Activated CD8-positive, alpha-beta memory T cell treated with anti-CD3 and anti-CD28 coated beads for 1 hour (primary cell): Measurements from ENCODE around the gene MXRA8.
"Not testable (repeated sequence)": the region's sequence is repeated elsewhere in the genome, so short reads cannot be mapped to it uniquely, and the experiment has no call there.

Experiments
- DNase-seq, 2 donors: peaks; one replicate each; pipeline ENCODE4 v3.0.0-alpha.2; 2020; ENCODE audit warnings: low read depth in 1 of 2; ENCODE audit errors: extremely low read depth in 1 of 2

MXRA8 gene

GRCh38 chr1:1324084-1324523 lies 34.3 kb downstream of the MXRA8 start:
- DNase-seq = no peak

GRCh38 chr1:1322952-1323351 lies 35.4 kb downstream of the MXRA8 start:
- DNase-seq = no peak

DNA sequence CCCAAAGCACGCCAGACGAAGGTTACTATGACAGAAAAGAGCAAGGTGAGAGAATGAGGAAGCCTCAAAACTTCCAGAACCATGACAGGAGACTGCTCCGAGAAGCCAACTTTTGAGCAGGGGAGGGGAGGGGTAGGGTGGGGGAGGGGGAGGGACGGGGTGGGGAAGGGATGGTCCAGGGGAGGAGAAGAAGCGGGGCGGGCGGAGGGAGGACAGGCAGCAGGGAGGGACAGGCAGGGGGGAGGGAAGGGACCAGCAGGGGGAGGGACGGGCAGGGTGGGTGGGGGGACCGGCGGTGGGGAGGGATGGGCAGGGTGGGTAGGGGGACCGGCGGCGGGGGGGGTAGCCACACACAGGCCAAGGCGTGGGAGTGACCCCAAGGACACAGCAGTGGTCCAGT lies 35.9 kb downstream of the MXRA8 start:
- no peak for DNase-seq

DNA sequence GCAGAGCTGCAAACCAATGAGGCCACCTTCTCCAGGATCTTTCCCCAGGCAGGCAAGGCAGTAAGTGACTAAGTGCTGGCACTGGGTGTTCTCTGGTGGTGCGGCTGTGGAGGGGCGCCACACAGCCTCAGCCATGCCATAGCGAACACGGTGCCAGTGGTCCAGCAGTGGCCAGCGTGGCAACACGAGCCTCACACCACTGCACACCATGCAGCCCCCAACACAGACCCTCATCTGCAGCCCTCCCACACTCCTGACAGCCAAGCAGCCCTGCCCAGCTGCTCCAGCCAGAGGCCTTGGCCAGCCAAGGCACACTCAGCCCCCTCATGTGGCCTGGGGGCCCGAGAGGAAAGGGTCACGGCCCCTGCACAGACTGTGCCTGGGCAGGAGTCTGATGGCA lies 36.9 kb downstream of the MXRA8 start:
- no peak for DNase-seq

GRCh38 chr1:1320666-1321448 lies 37.5 kb downstream of the MXRA8 start:
- DNase-seq = no peak

DNA sequence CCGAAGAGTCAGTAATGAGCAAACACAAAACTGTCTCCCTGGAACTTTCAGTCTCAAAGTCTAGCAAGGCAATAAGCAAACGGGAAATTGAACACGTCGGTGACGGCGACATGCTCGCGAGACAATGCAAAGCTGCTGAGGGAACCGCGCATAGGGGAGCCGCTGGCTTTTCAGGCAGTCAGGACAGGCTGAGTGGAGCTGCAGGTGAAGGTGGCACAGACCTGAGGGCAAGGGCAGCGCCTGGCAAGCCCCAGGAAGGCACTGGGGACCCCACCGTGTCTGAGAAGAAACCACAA lies 38.8 kb downstream of the MXRA8 start:
- DNase-seq = no peak

DNA sequence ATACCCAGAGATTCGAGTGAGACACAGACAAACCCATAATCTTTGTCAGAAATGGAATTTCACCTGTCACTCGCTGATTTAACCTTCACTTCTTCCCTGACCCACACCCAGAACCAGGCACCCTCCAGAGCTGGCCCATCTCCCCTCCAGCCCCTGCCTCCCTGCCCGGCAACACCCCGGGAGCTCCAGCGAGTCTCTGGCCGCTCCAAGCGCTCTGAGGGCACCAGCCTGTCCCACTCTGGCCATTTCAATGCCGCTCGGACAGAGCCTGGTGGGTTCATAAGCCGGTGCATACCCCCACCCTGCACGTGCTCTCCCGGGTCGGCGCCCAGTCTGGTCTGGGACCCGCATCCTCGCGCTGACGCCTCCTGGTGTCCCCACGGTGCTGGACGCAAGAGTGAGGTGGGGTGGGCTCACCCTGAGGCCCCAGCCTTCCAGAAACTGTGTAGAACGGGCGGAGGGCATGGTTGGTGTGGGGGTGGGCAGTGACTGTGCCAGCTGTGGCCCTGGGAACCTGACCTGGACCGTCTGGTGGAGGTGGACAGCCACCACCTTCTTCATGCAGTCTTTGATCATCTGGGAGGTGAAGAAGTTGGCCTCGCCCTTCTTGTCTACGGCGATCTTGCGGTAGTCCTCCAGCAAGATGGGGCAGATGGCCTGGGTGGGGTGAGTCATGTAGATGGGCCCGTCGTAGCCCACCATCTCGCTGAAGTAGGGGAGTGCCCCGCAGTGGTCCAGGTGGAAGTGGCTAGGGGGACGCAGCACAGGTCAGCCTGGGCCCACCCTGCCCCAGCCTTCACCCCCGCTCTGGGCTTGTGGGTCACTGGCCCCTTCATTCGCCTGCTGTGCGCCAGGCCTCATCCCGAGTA lies 39.3 kb downstream of the MXRA8 start:
- DNase-seq = no peak

DNA sequence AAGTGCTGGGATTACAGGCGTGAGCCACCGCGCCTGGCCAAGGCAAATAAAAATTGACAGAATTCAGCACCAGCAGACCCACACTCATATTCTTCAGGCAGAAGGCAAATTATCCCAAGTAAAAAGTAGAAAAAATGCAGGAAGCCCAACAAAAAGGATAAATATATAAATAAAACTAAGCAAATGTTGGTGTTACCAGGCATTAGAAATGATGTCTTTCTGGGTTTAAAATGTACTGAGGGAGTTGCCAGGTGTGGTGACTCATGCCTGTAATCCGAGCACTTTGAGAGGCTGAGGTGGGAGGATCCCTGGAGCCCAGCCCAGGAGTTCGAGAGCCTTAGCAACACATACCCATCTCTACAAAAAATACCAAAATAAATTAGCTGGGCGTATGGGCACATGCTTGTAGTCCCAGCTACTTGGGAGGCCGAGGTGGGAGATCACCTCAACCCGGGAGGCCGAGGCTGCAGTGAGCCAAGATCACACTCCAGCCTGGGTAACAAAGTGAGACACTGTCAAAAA lies 40.2 kb downstream of the MXRA8 start:
- no peak for DNase-seq

GRCh38 chr1:1317420-1317819 lies 40.9 kb downstream of the MXRA8 start:
- DNase-seq = no peak

DNA sequence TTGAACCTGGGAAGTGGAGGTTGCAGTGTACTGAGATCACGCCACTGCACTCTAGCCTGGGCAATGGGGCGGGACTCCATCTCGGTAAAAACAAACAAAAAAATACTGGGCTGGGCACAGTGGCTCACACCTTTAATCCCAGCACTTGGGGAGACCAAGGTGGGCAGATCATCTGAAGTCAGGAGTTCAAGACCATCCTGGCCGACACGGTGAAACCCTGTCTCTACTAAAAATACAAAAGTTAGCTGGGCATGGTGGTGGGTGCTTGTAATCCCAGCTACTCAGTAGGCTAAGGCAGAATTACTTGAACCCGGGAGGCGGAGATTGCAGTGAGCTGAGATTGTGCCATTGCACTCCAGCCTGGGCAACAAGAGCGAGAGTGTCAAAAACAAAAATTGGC lies 42.2 kb downstream of the MXRA8 start:
- DNase-seq = not testable (repeated sequence)

DNA sequence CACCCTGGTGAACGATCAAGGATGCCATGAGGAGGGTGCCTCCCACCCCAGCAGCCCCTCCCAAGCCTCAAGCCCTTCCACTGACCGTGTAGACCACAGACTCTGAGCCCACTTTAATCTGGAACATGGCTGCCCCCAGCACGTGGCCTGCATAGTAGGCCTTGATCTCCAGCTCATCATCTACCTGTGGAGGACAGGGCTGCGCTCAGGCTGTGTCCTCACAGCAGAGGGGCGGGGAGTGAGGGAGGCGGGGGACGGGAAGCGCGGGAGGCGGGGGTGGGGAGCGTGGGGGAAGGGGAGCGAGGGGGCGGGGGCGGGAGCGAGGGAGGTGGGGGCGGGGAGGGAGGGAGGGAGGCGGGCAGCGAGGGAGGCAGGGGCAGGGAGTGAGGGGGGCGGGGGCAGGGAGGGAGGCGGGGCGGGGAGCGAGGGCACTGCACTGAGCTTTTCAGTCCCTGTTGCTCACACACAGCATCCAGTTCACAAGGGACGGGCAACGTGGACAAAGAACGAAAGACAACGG lies 42.9 kb downstream of the MXRA8 start:
- DNase-seq = no peak

DNA sequence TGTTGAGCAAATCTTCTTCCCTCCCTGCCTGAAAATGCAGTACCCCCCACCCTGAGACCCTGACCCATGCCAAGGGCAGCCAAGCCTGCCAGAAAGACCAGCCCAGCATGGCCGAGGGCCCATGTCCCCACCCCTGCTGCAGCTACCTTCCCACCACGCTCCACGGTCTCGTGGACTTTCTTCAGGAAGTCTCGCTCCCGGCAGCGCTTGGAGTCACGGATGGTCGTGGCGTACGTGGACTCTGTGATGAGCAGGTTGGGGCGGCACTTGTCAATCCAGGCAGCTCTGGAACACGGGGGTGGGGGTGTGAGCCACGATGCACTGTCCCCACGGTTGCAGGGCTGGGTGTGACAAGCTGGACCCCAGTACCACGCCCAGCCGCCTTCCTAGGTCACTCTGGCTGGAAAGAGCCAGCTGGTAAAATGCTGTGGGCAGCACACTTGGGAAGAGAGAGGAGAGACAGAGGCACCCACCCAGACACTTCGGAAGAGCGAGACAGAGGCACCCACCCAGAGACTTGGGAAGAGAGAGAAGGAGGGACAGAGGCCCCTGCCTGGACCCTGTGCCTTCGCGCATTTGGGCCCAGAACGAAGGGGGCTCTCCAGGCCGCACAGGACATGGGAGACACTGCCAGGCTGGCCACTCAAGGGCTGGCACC lies 43.5 kb downstream of the MXRA8 start:
- DNase-seq = no peak

GRCh38 chr1:1314237-1314586 lies 44.1 kb downstream of the MXRA8 start:
- no peak for DNase-seq

DNA sequence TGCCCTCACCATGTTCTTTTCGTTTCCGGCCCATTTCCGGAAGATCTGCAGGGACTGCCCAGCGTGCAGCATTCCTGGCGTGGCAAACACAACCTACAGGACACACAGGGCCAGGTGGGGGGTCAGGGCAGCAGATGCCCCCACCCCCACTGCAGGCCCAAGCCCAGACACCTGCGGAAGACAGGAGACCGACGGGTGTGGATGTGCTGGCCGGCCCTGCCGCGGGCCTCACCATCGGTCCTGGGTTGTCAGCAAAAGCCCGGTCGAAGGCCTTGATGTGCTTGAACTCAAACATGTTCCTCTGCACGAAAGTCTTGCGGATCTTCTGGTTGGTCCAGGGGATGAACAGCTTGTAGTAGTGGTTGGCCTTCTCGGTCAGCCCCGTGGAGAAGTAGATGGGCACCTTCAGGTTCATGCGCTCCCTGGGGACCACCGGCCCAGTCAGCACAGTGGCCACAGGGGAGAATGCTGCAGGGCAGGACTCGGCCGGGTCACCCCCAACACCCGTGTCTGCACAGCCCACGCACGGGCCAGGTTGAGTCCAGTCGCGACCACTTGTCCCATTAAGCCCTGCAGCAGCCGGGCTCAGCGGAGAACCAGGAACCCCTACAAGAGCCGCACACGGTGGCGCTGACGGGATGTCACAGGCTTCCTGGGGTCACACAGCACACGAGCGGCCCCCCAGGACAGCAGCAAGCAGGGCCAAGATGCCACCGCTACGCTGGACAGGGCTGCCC lies 44.7 kb downstream of the MXRA8 start:
- no peak for DNase-seq

DNA sequence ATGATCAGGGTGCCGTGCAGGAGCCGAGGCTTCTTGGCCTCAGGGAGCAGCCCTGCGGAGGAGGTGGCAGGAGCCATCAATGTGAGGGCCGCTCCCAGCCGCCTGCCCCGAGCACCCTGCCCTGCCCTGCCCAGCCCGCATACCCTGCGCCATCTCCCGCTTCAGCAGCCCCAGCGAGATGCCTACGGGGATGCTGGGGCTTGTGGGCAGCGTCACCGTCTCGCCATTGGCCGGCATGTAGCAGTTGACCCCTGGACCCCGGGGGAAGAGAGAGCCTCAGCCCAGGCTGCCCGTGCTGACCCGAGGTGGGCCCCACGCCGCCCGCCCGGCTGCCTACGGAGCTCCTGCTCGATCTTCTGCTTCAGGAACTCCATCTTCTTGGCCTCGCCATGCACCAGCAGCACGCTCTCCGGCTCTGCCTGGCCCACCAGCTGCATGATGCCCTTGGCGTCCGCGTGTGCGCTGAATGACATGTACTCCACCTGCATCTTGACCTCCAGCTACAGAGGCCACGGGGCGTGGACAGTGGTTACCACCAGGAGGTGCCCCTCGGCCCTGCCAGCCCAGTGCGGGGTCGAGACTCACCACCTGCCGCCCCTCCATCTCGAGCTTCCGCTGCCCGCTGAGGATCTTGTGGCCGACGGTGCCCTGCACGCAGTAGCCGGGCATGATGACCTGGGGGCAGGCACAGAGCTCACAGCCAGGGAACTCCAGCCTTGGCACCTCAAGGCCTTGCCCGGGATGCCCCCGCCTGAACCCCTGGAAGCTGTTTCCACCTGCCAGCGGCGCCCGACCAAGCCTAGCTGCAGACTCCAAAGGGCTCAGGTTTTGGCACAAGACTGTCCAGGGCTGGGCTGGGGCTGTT lies 45.7 kb downstream of the MXRA8 start:
- DNase-seq = no peak

DNA sequence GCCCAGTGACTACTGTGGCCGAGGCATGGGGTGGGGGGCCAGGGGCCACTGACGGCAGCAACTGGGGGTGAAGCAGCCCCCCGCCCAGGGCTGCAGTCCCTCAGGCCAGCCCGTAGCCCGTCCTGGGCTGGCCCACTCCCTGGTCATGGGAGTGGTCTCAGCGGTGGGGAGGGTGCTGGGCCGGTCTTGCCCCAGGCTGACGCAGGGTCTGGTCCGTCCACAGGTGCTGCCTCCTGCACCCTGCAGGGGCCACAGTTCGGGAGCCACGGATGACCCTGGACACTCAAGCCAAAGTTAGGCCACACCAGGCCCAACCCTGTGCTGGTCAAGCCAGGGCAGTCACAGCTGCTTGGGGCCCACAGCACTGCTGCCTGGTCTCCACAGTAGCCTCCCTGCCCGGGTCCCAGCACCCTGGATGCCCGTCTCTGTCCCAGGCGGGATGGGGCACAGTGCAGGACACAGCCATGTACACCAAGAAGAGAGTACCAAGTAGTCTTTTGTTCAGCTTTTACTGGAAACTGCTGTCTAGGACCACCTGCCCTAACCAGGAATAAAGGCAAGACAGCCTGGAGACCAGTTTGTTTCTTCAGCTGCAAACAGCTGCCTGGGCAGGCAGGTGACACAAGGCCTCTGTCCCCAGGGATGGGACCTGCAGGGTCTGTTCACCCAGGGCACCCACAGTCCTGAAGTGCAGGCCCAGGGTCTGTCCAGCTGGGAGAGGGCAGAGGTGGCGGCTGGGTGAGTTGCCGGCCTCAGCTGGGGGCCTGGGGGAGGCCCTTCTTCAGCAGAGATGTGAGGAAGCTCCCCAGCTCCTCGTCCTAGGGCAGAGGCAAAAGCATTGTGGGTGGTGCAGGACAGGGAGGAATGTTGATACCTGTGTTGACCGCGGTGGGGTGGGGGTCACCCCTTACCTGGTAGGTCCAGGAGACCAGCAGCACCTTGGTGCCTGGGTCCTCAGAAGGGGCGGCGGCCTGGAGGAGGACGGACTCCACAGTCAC lies 46.9 kb downstream of the MXRA8 start:
- DNase-seq = no peak

GRCh38 chr1:1310476-1311053 lies 47.8 kb downstream of the MXRA8 start:
- DNase-seq = no peak

- DNase-seq = no peak
Measured at GRCh38 chr1:1310109-1310385, 48.3 kb downstream of the MXRA8 start.
